GM19193 (cell line): ENCODE results near the gene MS4A5.
A peak's percentile ranks its signal among the peaks of the same experiment; 100 is the strongest.

ENCODE experiments used
- POLR2A ChIP-seq: IDR thresholded peaks from 4 replicates; pipeline ENCODE4 v1.6.1; 2011; ENCODE audit not compliant: insufficient read depth, insufficient read length; ENCODE audit errors: extremely low read depth

The MS4A5 gene, protein sequence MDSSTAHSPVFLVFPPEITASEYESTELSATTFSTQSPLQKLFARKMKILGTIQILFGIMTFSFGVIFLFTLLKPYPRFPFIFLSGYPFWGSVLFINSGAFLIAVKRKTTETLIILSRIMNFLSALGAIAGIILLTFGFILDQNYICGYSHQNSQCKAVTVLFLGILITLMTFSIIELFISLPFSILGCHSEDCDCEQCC

GRCh38 chr11:60429272-60429671, at the start of gene MS4A5:
MS4A5 (plus strand) TSS chr11:60429572; CDS start chr11:60429675, 103 bp downstream.
- no peak for TF ChIP-seq POLR2A

DNA sequence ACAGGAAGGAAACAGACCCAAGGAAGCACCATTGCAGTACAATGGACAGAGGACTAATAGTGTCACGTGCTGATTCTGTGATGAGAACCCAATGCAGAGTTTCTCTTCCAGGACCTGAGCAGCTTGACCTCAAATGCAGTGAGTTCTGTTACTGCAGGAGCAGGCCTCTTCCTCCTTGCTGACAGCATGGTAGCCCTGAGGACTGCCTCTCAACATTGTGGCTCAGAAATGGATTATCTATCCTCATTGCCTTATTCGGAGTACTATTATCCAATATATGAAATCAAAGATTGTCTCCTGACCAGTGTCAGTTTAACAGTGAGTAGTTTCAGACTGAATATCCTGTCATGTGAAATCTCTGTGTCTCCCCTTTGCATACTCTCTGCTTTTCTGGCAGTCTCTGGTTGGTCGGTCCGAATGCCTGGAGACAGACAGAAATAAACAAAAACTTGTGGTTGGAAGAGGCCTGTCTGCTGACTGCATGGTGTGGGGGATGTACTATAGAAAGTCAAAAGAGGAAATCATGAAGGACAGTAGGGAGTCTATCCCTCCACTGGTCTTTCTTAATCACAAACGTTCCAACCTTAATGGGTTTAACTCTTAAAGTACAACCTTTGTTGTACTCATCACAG, 40.0 kb upstream of the MS4A5 start:
- no peak for TF ChIP-seq POLR2A

DNA sequence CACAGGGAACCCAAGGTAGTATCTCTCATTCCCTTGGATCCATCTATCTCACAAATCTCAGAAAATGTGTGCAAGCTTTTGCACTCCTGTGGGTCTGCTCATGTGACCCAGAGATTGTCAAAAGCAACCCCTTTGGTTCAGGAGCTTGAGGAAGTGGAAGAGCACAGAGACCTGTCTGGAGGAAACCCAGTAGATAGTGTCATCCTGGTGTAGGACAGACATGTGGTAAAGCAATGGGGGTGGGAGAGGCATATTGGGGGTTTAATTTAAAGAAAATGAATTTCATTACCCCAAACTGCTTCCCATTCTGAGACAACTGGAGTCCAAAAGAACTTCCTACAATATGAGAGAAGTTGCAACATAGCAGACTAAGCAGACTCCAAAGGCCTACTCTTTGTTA, 39.0 kb upstream of the MS4A5 start:
- no peak for TF ChIP-seq POLR2A

GRCh38 chr11:60392361-60392760, 37.0 kb upstream of the MS4A5 start:
- TF ChIP-seq POLR2A: no peak

GRCh38 chr11:60393016-60393415, 36.4 kb upstream of the MS4A5 start:
- TF ChIP-seq POLR2A: no peak

GRCh38 chr11:60394666-60395380, 34.5 kb upstream of the MS4A5 start:
- no peak for TF ChIP-seq POLR2A

DNA sequence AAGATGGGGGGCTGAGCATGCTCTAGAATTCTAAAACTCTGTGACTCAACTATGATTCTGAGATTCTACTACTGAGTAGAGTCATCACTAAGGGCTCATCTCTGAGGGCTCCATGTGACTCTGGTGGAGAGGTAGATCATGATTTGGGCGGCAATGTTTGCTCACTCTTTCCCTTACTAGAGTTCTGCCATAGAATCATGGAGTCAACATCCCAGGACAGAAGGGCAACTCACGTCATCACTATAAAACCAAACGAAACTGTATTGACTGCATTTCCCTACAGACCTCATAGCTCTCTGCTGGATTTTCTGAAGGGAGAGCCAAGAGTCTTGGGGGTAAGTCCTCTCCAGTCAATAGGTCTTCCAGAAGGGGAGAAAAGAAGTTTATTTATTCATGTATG, 33.0 kb upstream of the MS4A5 start, which contains the start of gene MS4A14:
Gene MS4A14, plus strand, starts transcription at position 78 of the 400 bp plus-strand sequence. Its CDS starts 120 bp downstream, at position 198.
- no peak for TF ChIP-seq POLR2A

GRCh38 chr11:60396799-60397198, 32.6 kb upstream of the MS4A5 start:
- TF ChIP-seq POLR2A: no peak

DNA sequence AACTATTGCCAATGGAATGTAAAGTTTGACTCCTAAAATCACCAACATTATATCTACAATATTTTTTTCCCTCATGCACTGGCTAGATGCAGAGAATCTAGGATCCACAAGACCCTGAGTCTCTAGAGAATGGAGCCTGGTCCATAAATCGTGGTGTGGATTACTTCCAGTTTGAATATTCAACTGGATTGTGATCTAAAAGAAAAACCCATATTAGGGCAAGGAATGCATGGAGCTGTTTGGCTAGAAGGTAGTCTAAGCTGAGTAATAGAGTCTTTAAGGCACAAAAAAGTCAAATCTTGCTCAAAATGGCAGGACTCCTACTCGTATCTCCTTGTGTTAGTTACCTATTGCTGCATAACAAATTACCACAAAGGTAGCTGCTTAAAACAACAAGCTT, 9.4 kb upstream of the MS4A5 start:
- no peak for TF ChIP-seq POLR2A

GRCh38 chr11:60422609-60423008, 6.8 kb upstream of the MS4A5 start:
- no peak for TF ChIP-seq POLR2A

- no peak for TF ChIP-seq POLR2A
These were observed 855 bp upstream of the MS4A5 start for GRCh38 chr11:60428517-60428916.

DNA sequence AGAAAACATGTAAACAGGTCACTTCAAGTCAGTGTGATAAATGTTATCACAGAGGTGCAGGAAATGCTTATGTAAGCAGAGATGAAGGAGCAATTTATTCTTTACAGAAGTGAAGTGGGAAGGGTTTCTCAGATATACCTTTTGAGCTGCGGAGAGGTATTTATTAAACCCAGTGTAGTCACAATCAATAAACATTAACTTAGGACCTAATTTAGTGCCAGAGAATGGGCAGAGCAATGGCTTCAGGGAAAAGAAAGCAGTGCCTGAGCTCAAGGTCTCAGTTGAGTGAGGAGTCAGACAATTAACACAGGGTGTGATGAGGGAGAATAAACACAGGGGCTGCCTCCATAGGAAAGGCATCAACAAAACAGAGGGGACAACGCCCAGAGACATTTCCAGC, 1.9 kb downstream of the MS4A5 start:
- no peak for TF ChIP-seq POLR2A

GRCh38 chr11:60433401-60433800, 4.0 kb downstream of the MS4A5 start:
- TF ChIP-seq POLR2A: no peak

DNA sequence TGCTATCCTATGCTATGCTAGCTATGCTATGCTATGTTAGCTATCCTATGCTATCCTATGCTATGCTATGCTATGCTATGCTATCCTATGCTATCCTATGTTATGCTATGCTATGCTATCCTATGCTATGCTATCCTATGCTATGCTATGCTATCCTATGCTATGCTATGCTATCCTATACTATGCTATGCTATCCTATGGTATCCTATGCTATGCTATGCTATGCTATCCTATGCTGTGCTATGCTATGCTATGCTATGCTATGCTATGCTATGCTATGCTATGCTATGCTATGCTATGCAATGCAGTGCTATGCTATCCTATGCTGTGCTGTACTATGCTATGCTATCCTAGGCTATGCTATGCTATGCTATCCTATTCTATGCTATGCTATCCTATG, 17.7 kb downstream of the MS4A5 start:
- TF ChIP-seq POLR2A: no peak

- TF ChIP-seq POLR2A: no peak
These were observed 18.5 kb downstream of the MS4A5 start for GRCh38 chr11:60447846-60448245.

- TF ChIP-seq POLR2A: no peak
These were observed 24.8 kb downstream of the MS4A5 start for GRCh38 chr11:60454212-60454611.

DNA sequence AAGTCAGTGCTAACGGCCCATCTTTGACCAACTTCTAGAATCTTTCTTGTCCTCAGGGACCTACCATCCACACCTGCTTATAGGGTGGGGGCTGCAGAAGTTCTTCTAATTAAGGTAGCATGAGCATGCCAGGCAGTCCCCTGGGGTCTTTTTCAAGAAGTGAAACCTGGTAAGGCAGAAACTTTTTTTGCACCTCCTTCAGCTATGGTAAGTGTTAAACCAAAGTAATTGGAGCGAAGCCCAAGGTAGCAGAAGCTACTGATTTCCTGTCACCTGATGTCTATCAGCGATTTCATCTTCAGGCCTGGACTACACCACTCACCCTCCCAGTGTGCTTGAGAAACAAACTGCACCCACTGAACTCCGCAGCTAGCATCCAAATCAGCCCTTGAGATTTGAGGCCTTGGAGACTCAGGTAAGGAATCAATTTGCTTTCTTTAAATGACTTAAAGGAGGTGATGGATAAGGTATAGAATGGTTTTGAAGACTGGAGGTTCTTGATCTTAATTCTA, 26.2 kb downstream of the MS4A5 start, which contains the start of gene MS4A1:
Gene MS4A1, plus strand, starts transcription at position 317 of the 512 bp plus-strand sequence. CDS start 6,528 bp downstream, outside the sequence.
- peak; percentile 89 for TF ChIP-seq POLR2A

DNA sequence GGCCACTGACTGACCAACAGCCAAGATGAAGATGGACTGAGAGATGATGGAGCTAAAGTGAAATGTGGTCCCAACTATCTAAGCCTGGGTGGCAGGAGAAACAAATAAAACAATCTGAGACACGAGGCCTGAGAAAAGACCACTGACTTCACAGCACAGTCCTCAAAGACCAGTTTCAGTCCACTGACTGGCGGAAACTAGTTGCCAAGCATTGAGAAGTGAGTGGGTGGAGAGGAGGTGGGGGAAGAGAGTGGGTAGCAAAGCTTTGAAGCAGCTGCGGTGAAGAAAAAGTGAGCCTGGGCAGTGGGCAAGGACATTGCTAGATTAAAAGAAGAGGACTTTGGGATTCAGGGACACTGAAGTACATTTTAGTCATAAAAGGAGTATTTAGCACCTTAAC, 28.2 kb downstream of the MS4A5 start:
- peak; percentile 56 for TF ChIP-seq POLR2A
